Omental fat pad (tissue), 4 donors: ENCODE measurements around the gene GDA. TPM values are rescaled to one million over a fixed set of nuclear protein-coding genes. Genes with fewer than 3 reads are reported as not detected.

ENCODE experiments used
- ATAC-seq: fragments of 150-250 bp; one replicate; pipeline ENCODE4 v1.9.1; 2016; ENCODE audit warnings: mild to moderate bottlenecking, moderate library complexity; ENCODE audit not compliant: low FRiP score
- DNase-seq: peaks from one replicate; pipeline ENCODE4 v3.0.0-alpha.2; 2019; ENCODE audit warnings: low spot score
- total RNA-seq, 4 donors: library from RNA; depleted of rRNA; stranded (reverse); fragments of >200 nt; gene quantifications; one replicate each; pipeline ENCODE4 v1.1.0, GENCODE V29; 2016
- TF ChIP-seq, protein P1 (sequence below), 3 donors: fragments of 450-650 bp; IDR thresholded peaks; one replicate each; pipeline ENCODE4 v1.5.1; 2016 to 2017; ENCODE audit warnings: antibody characterized with exemption in 3 of 3, mild to moderate bottlenecking in 3 of 3, moderate library complexity in 2 of 3

GDA gene
- total RNA-seq, 4 donors from 2014 or later = not detected

DNA sequence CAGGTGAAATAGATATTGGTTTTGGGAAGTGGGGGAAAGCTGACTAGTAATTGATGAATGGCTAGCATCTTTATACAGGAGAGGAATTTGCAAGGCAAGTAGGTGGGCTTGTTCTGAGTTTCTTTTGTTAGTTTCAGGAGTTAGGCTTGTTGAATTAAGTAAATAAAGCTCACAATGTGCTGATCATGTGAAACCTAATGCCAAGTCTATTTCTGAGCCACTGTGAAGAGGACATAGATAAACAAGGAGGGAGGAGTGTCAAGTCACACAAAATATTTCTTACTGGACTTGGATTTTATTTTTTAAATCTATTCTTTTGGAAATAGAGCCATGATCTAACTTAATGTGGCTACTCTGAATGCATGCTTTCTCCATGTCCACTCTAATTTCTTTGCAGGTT lies 19.9 kb downstream of the GDA start:
- ATAC-seq (no peak), DNase-seq (no peak)
- TF ChIP-seq, protein P1, sequence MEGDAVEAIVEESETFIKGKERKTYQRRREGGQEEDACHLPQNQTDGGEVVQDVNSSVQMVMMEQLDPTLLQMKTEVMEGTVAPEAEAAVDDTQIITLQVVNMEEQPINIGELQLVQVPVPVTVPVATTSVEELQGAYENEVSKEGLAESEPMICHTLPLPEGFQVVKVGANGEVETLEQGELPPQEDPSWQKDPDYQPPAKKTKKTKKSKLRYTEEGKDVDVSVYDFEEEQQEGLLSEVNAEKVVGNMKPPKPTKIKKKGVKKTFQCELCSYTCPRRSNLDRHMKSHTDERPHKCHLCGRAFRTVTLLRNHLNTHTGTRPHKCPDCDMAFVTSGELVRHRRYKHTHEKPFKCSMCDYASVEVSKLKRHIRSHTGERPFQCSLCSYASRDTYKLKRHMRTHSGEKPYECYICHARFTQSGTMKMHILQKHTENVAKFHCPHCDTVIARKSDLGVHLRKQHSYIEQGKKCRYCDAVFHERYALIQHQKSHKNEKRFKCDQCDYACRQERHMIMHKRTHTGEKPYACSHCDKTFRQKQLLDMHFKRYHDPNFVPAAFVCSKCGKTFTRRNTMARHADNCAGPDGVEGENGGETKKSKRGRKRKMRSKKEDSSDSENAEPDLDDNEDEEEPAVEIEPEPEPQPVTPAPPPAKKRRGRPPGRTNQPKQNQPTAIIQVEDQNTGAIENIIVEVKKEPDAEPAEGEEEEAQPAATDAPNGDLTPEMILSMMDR (IDR thresholded peaks at IDR 0.05) = no peak

DNA sequence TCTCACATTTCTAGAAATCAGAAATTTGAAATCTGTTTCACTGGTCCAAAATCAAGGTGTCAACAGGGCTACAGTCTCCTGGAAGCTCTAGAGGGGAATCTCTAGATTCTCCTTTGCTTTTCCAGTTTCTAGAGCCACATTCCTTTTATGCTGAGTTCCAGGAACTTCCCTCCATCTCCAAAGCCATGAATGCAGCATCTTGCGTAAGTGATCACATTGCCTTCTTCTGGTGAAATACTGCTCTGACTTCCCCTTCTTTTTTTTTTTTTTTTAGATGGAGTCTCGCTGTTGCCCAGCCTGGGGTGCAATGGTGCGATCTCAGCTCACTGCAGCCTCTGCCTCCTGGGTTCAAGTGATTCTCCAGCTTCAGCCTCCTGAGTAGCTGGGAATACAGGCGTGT lies 23.8 kb downstream of the GDA start:
- ATAC-seq (no peak), DNase-seq (no peak)
- TF ChIP-seq, protein P1 (IDR thresholded peaks at IDR 0.05) = no peak

DNA sequence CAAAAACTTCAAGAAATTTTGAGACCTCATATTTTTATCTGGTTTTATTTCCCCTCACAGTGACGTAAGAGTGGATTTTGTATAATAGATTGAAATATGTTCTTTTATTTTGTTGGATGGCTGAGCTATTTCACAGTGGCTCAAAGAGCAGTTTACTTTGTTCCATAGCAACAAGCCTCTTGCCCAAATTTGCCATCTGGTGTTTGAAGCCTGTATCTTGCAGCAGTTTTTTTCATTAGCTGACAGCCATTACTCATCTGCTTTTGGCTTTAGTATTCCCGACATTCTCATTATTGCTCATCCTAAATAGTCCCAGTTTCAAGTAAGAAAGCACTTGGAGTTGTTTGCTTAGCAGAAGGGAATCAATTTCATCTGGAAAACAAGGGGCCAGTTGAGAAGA lies 36.3 kb downstream of the GDA start:
- TF ChIP-seq, protein P1 (IDR thresholded peaks at IDR 0.05) = no peak
- ATAC-seq = no peak
- no peak for DNase-seq

DNA sequence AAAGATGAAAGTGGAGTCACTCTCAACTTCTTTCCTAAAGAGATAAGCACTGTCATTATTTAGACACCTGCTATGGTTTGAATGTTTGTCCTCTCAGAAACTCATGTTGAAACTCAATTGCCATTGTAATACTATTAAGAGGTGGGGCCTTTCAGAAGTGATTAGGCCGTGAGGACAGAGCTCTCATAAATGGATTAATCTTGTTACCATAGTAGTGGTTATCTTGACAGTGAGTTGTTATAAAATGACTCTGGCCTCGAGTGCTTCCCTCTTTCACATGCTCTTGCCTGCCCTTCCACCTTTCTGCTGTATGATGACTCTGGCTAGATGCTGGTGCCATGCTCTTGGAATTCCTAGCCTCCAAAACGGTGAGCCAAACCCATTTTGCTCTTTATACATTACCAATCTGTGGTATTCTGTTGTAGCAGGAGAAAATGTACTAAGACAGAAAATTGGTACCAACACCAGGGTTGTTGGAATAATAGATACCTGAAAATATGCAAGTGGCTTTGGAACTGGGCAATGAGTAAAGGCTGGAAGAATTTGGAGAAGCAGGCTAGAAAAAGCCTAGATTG lies 38.0 kb downstream of the GDA start:
- no peak for DNase-seq
- no peak for ATAC-seq
- TF ChIP-seq, protein P1 (IDR thresholded peaks at IDR 0.05) = no peak

DNA sequence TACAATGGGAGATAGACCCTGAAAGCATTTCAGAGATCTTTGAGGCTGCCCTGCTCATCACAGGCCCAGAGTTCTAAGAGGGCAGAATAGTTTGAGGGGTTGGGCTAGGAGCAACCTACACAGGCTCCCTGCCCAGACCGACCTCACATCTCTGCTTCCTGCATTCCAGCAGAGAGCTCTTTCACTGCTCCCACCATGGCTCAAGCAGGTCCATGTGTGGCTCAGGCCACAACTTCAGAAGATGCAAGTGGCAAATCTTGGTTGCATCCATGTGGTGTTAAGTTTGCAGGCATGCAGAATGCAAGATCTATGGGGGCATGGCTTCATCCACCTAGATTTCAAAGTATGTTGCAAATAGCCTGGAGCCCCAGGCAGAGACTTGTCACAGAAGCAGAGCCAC lies 39.0 kb downstream of the GDA start:
- no peak for ATAC-seq
- TF ChIP-seq, protein P1 (IDR thresholded peaks at IDR 0.05) = no peak
- no peak for DNase-seq

DNA sequence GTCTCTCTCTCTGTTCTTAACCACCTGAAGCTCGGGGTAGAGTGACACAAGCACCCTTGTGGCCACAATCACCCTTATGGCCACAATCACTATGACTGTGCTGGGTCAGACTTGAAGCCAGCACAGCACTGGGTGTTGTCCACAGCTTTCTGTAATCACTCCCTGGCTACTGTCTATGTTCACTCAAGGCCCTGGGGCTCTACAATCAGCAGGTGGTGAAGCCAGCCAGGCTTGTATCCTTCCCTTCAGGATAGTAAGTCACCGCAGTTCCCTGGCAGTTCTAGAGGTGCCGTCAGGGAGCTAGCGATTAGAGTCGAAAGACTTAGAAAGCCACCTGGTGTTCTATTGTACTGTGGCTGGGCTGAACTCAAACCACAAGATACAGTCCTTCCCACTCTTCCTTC lies 44.2 kb downstream of the GDA start:
- TF ChIP-seq, protein P1 (IDR thresholded peaks at IDR 0.05) = no peak
- DNase-seq (no peak), ATAC-seq (no peak)

DNA sequence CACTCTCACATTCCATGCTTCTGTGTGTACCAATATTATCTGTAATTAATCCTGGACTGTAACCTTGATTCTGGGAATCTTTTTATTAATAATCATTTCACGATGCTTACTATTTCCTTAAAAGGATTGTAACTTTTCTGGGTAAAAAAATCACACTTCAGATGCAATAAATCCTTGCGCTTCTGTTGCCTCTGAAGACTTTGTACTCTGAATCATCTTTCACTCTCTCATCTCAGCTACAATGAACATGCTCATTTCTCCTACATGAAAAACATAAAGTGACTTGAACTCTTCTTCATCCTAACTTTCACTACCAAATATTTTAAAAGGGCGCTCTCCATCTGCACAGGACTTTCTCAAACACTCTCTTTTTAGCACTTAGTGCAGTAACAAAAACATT lies 50.0 kb downstream of the GDA start:
- TF ChIP-seq, protein P1 (IDR thresholded peaks at IDR 0.05) = no peak
- no peak for DNase-seq
- ATAC-seq = no peak
